ENCODE data around the gene FOXK1.

GRCh38 chr7:4791101-4791737 lies 109.1 kb downstream of the FOXK1 start:
- TF ChIP-seq ZNF550 (CRISPR knock-in tag; IDR thresholded peaks at IDR 0.05; ENCODE audit: borderline replicate concordance) (no peak), REST (IDR thresholded peaks at IDR 0.05; ENCODE audit: borderline replicate concordance in 1 of 2, low read depth in 1 of 2, low read length in 2 of 2) (no peak), FOXK1 (CRISPR knock-in tag; IDR thresholded peaks at IDR 0.05; ENCODE audit: borderline replicate concordance, low read depth) (no peak), RARA (CRISPR knock-in tag; IDR thresholded peaks at IDR 0.05) (no peak)

All from HepG2 (cell line).